Lung (tissue), 12 donors: ENCODE measurements around the gene TP53I11. TPM values are rescaled to one million over a fixed set of nuclear protein-coding genes. Genes with fewer than 3 reads are reported as not detected.

Experiments
- ATAC-seq: fragments of 200-7000 bp; cut with Tn5 transposase; one replicate; pipeline ENCODE4 v1.9.1; 2020; ENCODE audit warnings: moderate number of reproducible peaks; ENCODE audit not compliant: insufficient read depth, low FRiP score
- DNase-seq, 3 donors: peaks; one replicate each; pipeline ENCODE4 v3.0.0-alpha.2; 2013 to 2017
- H3K27ac ChIP-seq, 2 donors: one replicate each; pipeline ENCODE4 v1.5.1; 2013; ENCODE audit warnings: mild to moderate bottlenecking in 2 of 2, moderate library complexity in 2 of 2, control low read depth in 1 of 2, inconsistent platforms in 1 of 2, low read depth in 1 of 2, low read length in 1 of 2
- H3K27me3 ChIP-seq, 3 donors: one replicate each; pipeline ENCODE4 v1.5.1; 2013; ENCODE audit warnings: low read length in 2 of 3; ENCODE audit not compliant: control insufficient read depth in 3 of 3, insufficient read depth in 3 of 3
- H3K36me3 ChIP-seq, 4 donors: one replicate each; pipeline ENCODE4 v1.5.1; 2013; ENCODE audit warnings: low read length in 4 of 4, mild to moderate bottlenecking in 1 of 4, moderate library complexity in 1 of 4; ENCODE audit not compliant: control insufficient read depth in 4 of 4, insufficient read depth in 4 of 4
- H3K4me1 ChIP-seq, 5 donors: one replicate each; pipeline ENCODE4 v1.5.1; 2013; ENCODE audit warnings: low read length in 5 of 5, mild to moderate bottlenecking in 2 of 5, moderate library complexity in 1 of 5; ENCODE audit not compliant: control insufficient read depth in 5 of 5, insufficient read depth in 5 of 5
- H3K4me3 ChIP-seq: one replicate; pipeline ENCODE4 v1.5.1; 2013; ENCODE audit warnings: mild to moderate bottlenecking, control low read depth, moderate library complexity
- H3K9ac ChIP-seq, 2 donors: one replicate each; pipeline ENCODE4 v1.5.1; 2013; ENCODE audit warnings: low read length in 2 of 2, control low read depth in 1 of 2; ENCODE audit not compliant: insufficient read depth in 1 of 2
- H3K9me3 ChIP-seq, 4 donors: one replicate each; pipeline ENCODE4 v1.5.1; 2013; ENCODE audit warnings: low read length in 3 of 4, mild to moderate bottlenecking in 1 of 4, moderate library complexity in 1 of 4; ENCODE audit not compliant: control insufficient read depth in 4 of 4, insufficient read depth in 3 of 4
- WGBS, 2 donors: extraction: QIAGEN DNeasy Blood & Tissue Kit; methylation state at CpG; one replicate each; pipeline ENCODE4 v1.1.7; 2013; 5-methylcytosine and 5-hydroxymethylcytosine counted together
- polyA plus RNA-seq, 2 donors: library from polyadenylated mRNA; stranded (reverse); fragments of 200-250 nt; gene quantifications; one replicate each; pipeline ENCODE4 v1.2.1, GENCODE V29; 2013
- total RNA-seq, 2 donors: library from RNA; depleted of rRNA in 1 of 2; stranded (reverse); fragments of >200 nt in 1 of 2; gene quantifications; one replicate each; pipeline ENCODE4 v1.2.1, GENCODE V29; 2014 to 2021
- TF ChIP-seq, protein P1 (sequence below): IDR thresholded peaks from 2 replicates; pipeline ENCODE4 v1.5.1; 2012; ENCODE audit warnings: mild to moderate bottlenecking; ENCODE audit errors: control extremely low read depth, extremely low read depth
- donor health status: control.
- donor health status: control.
- donor health status: Bipolar disorder and iron deficiency.
- donor health status: healthy.
- donor health status: DM: yes; HTN: yes; CAD: no.

Gene TP53I11
- total and polyA plus RNA-seq, 4 donors, result 51.2 to 134 (median 71.9) TPM

DNA sequence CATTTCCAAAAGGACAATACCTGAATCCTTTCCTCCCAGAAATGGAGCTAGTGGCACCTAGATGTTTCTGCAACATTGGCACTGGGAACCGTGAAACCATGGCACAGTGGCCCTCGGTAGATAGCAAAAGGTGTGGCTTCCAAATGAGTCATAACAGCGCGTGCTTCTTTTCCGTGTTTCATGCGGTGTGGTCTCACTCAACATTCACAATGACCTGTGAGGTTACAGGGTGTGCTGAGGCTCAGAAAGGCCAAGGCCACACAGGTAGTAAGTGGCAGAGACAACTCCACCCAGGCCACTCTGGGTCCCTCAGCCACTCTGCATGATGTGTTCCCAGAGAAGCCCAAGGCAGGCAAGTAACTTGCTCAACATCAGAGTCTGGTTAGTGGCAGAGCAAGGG is 67.4 kb downstream of the TP53I11 start:
- DNase-seq (no peak), ATAC-seq (no peak)
- no peaks in the 10 kb centered on the region for H3K36me3 ChIP-seq
- H3K4me1 ChIP-seq, result peaks cover 0 to 6% (median 0%) of the 10 kb centered on the region in 5 donors
- WGBS, 2 donors, result 80 to 90% methylated on average over 6 of the region's 6 CpGs
- no peak overlapping the region for H3K4me3 ChIP-seq
- TF ChIP-seq, protein P1, sequence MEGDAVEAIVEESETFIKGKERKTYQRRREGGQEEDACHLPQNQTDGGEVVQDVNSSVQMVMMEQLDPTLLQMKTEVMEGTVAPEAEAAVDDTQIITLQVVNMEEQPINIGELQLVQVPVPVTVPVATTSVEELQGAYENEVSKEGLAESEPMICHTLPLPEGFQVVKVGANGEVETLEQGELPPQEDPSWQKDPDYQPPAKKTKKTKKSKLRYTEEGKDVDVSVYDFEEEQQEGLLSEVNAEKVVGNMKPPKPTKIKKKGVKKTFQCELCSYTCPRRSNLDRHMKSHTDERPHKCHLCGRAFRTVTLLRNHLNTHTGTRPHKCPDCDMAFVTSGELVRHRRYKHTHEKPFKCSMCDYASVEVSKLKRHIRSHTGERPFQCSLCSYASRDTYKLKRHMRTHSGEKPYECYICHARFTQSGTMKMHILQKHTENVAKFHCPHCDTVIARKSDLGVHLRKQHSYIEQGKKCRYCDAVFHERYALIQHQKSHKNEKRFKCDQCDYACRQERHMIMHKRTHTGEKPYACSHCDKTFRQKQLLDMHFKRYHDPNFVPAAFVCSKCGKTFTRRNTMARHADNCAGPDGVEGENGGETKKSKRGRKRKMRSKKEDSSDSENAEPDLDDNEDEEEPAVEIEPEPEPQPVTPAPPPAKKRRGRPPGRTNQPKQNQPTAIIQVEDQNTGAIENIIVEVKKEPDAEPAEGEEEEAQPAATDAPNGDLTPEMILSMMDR, result no peak
- H3K9ac ChIP-seq, result no peak overlapping the region
- no peaks in the 10 kb centered on the region for H3K27me3 ChIP-seq
- H3K27ac ChIP-seq, result no peak overlapping the region
- H3K9me3 ChIP-seq, result no peaks in the 10 kb centered on the region

Other genes starting within 250 kb of the TP53I11 start
- 10 to 100 TPM; 18.3 to 40.7 TPM for gene TSPAN18, start 223.9 kb downstream of the TP53I11 start, total RNA-seq
- gene TSPAN18, start 223.9 kb downstream of the TP53I11 start, polyA plus RNA-seq, result 10 to 100 TPM in 1 of 2 donors, 1 to 10 TPM in 1; 8.3 to 24.4 TPM
- 10 to 100 TPM; 22.5 to 35.1 TPM for gene PRDM11, start 195.8 kb upstream of the TP53I11 start, total RNA-seq
- gene PRDM11, start 195.8 kb upstream of the TP53I11 start, polyA plus RNA-seq, result 1 to 10 TPM; 3.7 to 5.7 TPM